Hepatocyte (in vitro differentiated cells): ENCODE measurements around the gene RPL27A. TPM values are rescaled to one million over a fixed set of nuclear protein-coding genes. Genes with fewer than 3 reads are reported as not detected.

Experiments used
- DNase-seq: peaks from one replicate; pipeline ENCODE4 v3.0.0-alpha.2; 2016; ENCODE audit warnings: low spot score
- H2AFZ ChIP-seq: fragments of 200-600 bp; sonication (generic); 2 replicates; pipeline ENCODE4 v1.6.0; 2016; ENCODE audit warnings: antibody characterized with exemption, mild to moderate bottlenecking
- H3K27ac ChIP-seq: fragments of 200-600 bp; sonication (generic); 2 replicates; pipeline ENCODE4 v1.5.1; 2016; ENCODE audit warnings: mild to moderate bottlenecking
- H3K27me3 ChIP-seq: fragments of 200-600 bp; sonication (generic); 2 replicates; pipeline ENCODE4 v1.6.1; 2016
- H3K36me3 ChIP-seq: fragments of 200-600 bp; sonication (generic); replicated peaks from 2 replicates; pipeline ENCODE4 v1.5.1; 2016; ENCODE audit warnings: low read depth; ENCODE audit not compliant: insufficient read depth
- H3K4me1 ChIP-seq: fragments of 200-600 bp; sonication (generic); 2 replicates; pipeline ENCODE4 v1.5.1; 2016; ENCODE audit warnings: mild to moderate bottlenecking, moderate library complexity; ENCODE audit not compliant: insufficient read depth
- H3K4me2 ChIP-seq: fragments of 200-600 bp; sonication (generic); 2 replicates; pipeline ENCODE4 v1.6.0; 2016
- H3K4me3 ChIP-seq: fragments of 200-600 bp; sonication (generic); 2 replicates; pipeline ENCODE4 v1.5.1; 2016; ENCODE audit warnings: mild to moderate bottlenecking
- H3K79me2 ChIP-seq: fragments of 200-600 bp; sonication (generic); 2 replicates; pipeline ENCODE4 v1.6.0; 2017; ENCODE audit warnings: mild to moderate bottlenecking
- H3K9me2 ChIP-seq: fragments of 200-600 bp; sonication (generic); replicated peaks from 2 replicates; pipeline ENCODE4 v1.6.0; 2017; ENCODE audit warnings: mild to moderate bottlenecking; ENCODE audit not compliant: insufficient read depth
- H3K9me3 ChIP-seq: fragments of 200-600 bp; sonication (generic); 2 replicates; pipeline ENCODE4 v1.5.1; 2016; ENCODE audit warnings: low read depth, mild to moderate bottlenecking
- H4K20me1 ChIP-seq: fragments of 200-600 bp; sonication (generic); 2 replicates; pipeline ENCODE4 v1.6.0; 2016; ENCODE audit warnings: mild to moderate bottlenecking; ENCODE audit not compliant: insufficient read depth, poor library complexity, severe bottlenecking
- EZH2 ChIP-seq: fragments of 200-600 bp; sonication (generic); IDR thresholded peaks from 2 replicates; pipeline ENCODE4 v1.6.1; 2016; ENCODE audit warnings: antibody characterized with exemption, mild to moderate bottlenecking, borderline replicate concordance
- EZH2phosphoT487 ChIP-seq: fragments of 200-600 bp; sonication (generic); IDR thresholded peaks from one replicate; pipeline ENCODE4 v1.6.1; 2018; ENCODE audit warnings: antibody characterized with exemption, mild to moderate bottlenecking, low read depth, moderate library complexity; ENCODE audit not compliant: unreplicated experiment, severe bottlenecking
- WGBS: methylation state at CpG from one replicate; pipeline ENCODE4 v1.1.6; 2016; ENCODE audit warnings: low lambda C conversion rate; ENCODE audit errors: missing lambda C conversion rate; 5-methylcytosine and 5-hydroxymethylcytosine counted together
- polyA plus RNA-seq: library from polyadenylated mRNA; unstranded; fragments of >200 nt; fragmentation: Nextera tagmentation; extraction: Ambion mirVana; gene quantifications from 2 replicates; pipeline ENCODE4 v1.2.1, GENCODE V29; 2016
- total RNA-seq: library from RNA; depleted of rRNA; stranded (reverse); fragments of >200 nt; gene quantifications from 2 replicates; pipeline ENCODE4 v1.2.3, GENCODE V29; 2014
- TF ChIP-seq, protein P1 (sequence below): fragments of 200-600 bp; sonication (generic); IDR thresholded peaks from 2 replicates; pipeline ENCODE4 v1.5.1; 2016; ENCODE audit warnings: antibody characterized with exemption, mild to moderate bottlenecking; ENCODE audit not compliant: poor library complexity

RPL27A gene
- total and polyA plus RNA-seq, 2 experiments from 2014 or later: 803 to 818 TPM

DNA sequence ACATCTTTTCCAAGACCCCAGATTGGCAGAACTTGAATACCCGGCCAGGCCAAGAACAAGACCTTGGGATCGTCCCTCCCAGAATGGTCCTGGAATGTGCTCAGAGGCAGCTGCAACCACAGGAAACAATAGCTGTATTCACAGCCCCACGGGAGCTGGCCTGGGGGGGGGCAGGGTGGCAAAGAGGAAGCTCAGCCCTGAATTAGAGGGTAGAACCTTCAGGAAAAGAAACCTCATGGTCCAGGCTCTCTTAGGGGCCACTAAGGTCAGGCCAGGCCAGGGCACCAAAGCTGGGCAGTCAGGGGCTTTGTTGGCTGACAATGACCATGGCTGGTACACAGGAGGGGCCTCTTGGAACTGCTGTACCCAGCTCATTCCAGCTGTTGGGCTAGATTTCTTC lies 17.3 kb downstream of the RPL27A start:
- H3K36me3 ChIP-seq: no peaks in the 10 kb centered on the region
- WGBS: 61% methylated on average over 3 of the region's 3 CpGs
- no peaks in the 10 kb centered on the region for H3K9me2 ChIP-seq
- peaks cover 11% of the 10 kb centered on the region for H3K4me1 ChIP-seq
- DNase-seq: no peak
- no peak overlapping the region for H3K27ac ChIP-seq
- no peaks in the 10 kb centered on the region for H3K9me3 ChIP-seq
- H3K79me2 ChIP-seq: no peaks in the 10 kb centered on the region
- H2AFZ ChIP-seq: no peak overlapping the region
- no peaks in the 10 kb centered on the region for H3K27me3 ChIP-seq
- no peaks in the 10 kb centered on the region for H4K20me1 ChIP-seq
- TF ChIP-seq, protein P1, sequence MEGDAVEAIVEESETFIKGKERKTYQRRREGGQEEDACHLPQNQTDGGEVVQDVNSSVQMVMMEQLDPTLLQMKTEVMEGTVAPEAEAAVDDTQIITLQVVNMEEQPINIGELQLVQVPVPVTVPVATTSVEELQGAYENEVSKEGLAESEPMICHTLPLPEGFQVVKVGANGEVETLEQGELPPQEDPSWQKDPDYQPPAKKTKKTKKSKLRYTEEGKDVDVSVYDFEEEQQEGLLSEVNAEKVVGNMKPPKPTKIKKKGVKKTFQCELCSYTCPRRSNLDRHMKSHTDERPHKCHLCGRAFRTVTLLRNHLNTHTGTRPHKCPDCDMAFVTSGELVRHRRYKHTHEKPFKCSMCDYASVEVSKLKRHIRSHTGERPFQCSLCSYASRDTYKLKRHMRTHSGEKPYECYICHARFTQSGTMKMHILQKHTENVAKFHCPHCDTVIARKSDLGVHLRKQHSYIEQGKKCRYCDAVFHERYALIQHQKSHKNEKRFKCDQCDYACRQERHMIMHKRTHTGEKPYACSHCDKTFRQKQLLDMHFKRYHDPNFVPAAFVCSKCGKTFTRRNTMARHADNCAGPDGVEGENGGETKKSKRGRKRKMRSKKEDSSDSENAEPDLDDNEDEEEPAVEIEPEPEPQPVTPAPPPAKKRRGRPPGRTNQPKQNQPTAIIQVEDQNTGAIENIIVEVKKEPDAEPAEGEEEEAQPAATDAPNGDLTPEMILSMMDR: no peak
- no peak overlapping the region for H3K4me2 ChIP-seq
- no peak overlapping the region for H3K4me3 ChIP-seq

DNA sequence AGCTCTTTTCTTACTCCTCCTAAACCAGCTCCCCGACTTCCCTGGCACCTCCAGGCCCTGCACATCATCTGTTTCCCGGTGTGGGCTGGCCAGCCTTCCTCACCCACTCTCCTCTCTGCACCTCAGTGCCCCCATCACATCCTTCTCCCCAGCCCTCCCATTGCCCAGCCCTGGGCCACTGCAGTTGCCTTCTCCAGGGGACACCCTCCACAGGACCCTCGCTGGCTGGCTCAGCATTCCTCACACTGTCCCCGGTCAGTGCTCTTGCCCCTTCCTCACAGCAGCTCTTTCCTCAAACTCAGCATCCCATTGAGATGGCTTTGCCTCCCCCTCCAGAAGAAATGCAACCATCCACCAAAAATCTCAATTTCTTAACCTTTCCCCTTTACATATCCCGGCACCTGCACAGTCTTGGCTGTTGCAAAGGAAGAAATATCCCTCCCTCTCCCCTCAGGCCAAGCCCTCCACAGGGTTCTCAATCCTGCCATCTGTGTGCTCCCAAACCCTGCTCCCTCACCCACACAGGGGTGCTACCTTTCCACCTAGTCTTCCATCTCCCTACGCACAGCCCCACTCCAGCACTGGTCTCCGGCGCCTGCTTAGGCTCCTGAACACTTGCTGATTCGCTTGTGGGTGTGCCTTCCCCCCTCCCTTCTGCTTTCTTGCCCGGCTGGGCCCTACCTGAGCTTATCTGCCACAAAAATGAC lies 19.5 kb downstream of the RPL27A start:
- TF ChIP-seq EZH2phosphoT487 (no peak), EZH2 (no peak)
- TF ChIP-seq, protein P1: no peak
- 93% methylated on average over 10 of the region's 10 CpGs for WGBS
- no peaks in the 10 kb centered on the region for H3K9me3 ChIP-seq
- no peaks in the 10 kb centered on the region for H4K20me1 ChIP-seq
- H3K36me3 ChIP-seq: no peaks in the 10 kb centered on the region
- no peaks in the 10 kb centered on the region for H3K79me2 ChIP-seq
- no peak for DNase-seq
- no peak overlapping the region for H3K4me2 ChIP-seq
- H3K4me1 ChIP-seq: peaks cover 11% of the 10 kb centered on the region
- no peak overlapping the region for H3K27ac ChIP-seq
- H3K27me3 ChIP-seq: no peaks in the 10 kb centered on the region
- H3K9me2 ChIP-seq: no peaks in the 10 kb centered on the region
- no peak overlapping the region for H2AFZ ChIP-seq
- H3K4me3 ChIP-seq: no peak overlapping the region

DNA sequence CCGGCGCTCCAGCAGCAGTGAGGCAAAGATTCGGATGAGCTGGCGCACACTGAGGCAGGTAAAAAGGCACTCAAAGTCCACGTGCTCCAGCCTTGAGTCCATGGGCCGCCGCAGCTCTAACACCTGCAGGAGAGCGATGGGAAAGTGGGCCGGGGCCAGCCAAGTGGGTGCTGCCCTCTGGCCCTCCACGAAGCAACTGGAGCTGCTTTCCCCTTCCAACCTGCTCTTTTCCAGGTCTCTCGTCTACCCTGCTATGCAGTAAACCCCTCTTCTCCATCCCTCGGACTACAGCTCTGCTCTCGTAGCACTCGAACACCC lies 20.0 kb downstream of the RPL27A start:
- Histone ChIP-seq H3K4me1 (peaks cover 11% of the 10 kb centered on the region), H3K27me3 (no peaks in the 10 kb centered on the region), H3K9me2 (no peaks in the 10 kb centered on the region), H3K9me3 (no peaks in the 10 kb centered on the region), H3K4me2 (no peak overlapping the region), H2AFZ (no peak overlapping the region), H3K27ac (no peak overlapping the region), H3K4me3 (no peak overlapping the region), H3K36me3 (no peaks in the 10 kb centered on the region), H4K20me1 (no peaks in the 10 kb centered on the region), H3K79me2 (no peaks in the 10 kb centered on the region)
- 94% methylated on average over 13 of the region's 14 CpGs for WGBS
- TF ChIP-seq, protein P1: no peak
- TF ChIP-seq EZH2 (no peak), EZH2phosphoT487 (no peak)
- DNase-seq: no peak

DNA sequence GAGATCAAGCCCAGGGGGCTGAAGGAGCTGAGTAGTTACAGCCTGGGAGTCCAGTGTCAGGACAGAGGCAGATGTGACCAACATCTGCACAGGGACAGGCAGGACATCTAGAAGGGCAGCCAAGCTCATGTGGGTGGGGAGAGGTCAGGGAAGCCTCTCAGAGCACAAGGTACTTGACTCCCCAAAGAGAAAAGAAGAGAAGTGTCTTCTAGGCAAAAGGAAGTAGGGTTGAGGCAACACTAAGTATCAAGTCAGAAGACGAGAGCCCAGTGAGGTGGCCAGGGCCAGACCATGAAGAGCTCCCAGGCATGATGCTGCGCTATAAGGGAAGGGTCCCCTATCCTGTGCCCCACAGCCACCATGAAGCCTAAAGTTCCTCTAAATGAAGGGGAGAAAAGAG lies 21.5 kb downstream of the RPL27A start:
- TF ChIP-seq EZH2phosphoT487 (no peak), EZH2 (no peak)
- TF ChIP-seq, protein P1: no peak
- 100% methylated on average over 2 of the region's 2 CpGs for WGBS
- no peak overlapping the region for H2AFZ ChIP-seq

More for the DNA sequence above, 21.5 kb downstream of the RPL27A start:
- Histone ChIP-seq H3K9me2 (no peaks in the 10 kb centered on the region), H3K9me3 (no peaks in the 10 kb centered on the region), H3K4me3 (no peak overlapping the region), H3K27me3 (no peaks in the 10 kb centered on the region), H4K20me1 (no peaks in the 10 kb centered on the region), H3K27ac (no peak overlapping the region), H3K4me1 (peaks cover 8% of the 10 kb centered on the region), H3K36me3 (no peaks in the 10 kb centered on the region), H3K79me2 (no peaks in the 10 kb centered on the region), H3K4me2 (no peak overlapping the region)
- DNase-seq: no peak
